Posterior vena cava (tissue), 2 donors: ENCODE measurements around the gene MBOAT1. TPM values are rescaled to one million over a fixed set of nuclear protein-coding genes. Genes with fewer than 3 reads are reported as not detected.
"Not testable (repeated sequence)": the region's sequence is repeated elsewhere in the genome, so short reads cannot be mapped to it uniquely, and the experiment has no call there.

Experiments used
- DNase-seq: peaks from one replicate; pipeline ENCODE4 v3.0.0-alpha.2; 2020; ENCODE audit warnings: low spot score
- intact Hi-C, 2 donors: fragments of 100-400 bp; cut with DNase I; formaldehyde crosslinking; loops; one replicate each; pipeline versions ENCODE4 v1.14.1 to v1.14.2; 2022 to 2023
- total RNA-seq, 2 donors: library from RNA; stranded (reverse); fragmentation: NEBNext Ultra II Directional; extraction: Animal tissue kit (Norgen Biotek cat#: 25700); gene quantifications; one replicate each; pipeline ENCODE4 v1.2.1, GENCODE V29; 2021
- donor health status: DM: yes; HTN: yes; CAD: no.
- donor health status: DM: yes; HTN: yes; CAD: no.

The MBOAT1 gene
- total RNA-seq, 2 donors from 2014 or later: 6.1 to 8.7 TPM

DNA sequence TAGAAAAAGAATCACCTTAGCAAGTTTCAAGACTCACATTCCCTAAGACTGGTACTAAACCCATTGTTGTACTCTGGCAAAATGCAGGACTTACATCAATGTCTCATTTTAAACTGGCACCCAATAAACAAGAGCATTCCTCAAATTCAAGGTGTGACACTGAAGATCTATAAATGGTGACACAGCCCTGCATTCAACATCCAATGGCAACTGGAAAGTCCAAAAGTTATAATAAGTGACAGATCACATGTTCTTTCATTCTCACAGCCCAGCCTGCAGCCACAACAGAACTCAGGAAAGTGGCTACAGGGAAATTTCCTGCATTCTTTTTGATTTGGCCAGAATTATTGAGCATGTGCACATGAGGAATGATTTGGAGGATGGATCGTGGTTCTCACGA, 57.5 kb downstream of the MBOAT1 start:
- intact Hi-C loops: no loop called here
- no peak for DNase-seq

DNA sequence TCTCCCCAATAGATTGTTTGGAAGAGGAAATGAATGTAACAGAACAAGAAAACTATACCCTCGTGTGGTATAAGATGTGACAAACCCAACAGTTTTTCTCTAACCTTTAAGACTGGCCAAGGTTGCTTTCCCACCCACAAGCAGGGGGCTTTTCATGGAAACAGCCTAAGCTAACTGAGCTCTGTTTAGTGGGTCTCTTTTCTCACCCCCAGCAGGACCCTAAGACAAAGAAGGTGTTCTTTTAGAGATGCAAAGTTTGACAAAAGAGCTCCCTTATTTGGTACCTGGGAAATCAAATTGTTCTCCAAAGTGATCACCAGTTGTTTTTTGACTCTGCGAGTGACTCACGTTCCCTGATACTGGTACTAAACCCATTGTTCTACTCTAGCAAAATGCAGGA, 59.1 kb downstream of the MBOAT1 start:
- intact Hi-C loops: no loop called here
- DNase-seq: no peak

DNA sequence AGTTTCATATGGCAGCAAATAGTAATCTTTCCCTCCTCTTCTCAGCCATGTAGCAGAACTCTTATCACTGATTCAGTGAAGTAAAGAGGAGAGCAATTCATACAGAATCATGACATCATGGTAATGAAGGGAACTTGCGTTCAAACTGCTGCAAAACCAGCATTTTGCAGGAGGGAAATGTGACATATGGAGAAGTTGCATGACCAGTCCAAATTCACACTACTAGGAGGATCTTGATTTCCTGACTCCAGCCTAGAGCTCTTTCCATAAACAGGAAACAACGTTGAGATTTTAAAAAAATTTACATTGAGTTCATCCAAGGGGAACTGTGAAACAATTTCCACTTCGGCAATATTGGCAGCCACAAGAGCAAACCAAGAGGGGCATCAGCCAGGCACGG, 63.8 kb downstream of the MBOAT1 start:
- no peak for DNase-seq
- intact Hi-C loops: loop anchor here in 1 of 2 donors (1.0 kb wide), 1 partner anchor 34 kb away; no protein-coding TSS in a partner anchor

DNA sequence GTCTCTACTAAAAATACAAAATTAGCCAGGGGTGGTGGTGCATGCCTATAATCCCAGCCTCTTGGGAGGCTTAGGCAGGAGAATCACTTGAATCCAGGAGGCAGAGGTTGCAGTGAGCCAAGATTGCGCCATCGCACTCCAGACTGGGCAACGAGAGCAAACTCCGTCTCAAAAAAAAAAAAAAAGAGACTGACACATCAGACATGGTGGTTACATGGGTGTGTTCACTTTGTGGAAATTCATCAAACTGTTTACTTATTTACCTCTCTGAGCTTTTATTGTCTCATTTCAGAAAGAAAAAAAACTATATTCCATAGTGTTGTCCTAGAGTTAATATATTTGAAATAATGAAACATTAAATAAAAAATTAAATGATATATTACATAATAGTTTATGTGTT, 64.8 kb downstream of the MBOAT1 start:
- intact Hi-C loops: no loop called here
- DNase-seq: no peak

DNA sequence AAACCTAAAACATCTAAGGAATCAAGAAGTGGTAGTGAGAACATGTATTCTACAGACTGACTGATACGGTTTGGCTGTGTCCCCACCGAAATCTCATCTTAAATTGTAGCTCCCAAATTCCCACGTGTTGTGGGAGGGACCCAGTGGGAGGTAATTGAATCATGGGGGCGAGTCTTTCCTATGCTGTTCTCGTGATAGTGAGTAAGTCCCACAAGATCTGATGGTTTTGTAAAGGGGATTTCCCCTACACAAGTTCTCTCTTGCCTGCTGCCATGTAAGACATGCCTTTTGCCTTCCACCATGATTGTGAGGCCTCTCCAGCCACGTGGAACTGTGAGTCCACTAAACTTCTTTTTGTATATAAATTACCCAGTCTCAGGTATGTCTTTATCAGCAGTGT, 65.4 kb downstream of the MBOAT1 start:
- intact Hi-C loops, DNase-seq: not testable (repeated sequence)

DNA sequence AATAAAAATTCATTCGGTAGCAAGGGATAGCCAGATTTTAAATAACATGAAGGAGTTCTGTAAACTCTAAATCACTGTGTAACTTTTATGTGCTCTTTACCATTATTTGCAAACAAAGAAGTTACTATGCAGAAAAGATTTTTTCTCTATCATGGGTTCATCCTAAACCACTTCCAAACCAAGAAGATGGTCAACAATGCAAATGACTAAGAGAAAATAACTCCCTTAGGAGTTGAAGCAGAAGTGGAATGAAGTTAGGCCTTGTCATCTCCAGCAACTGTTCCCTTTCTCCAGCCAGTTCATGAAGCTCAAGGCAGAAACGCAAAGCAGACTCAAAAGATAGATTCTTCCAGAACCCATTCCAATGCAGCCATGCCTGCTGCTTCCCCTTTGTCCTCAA, 66.0 kb downstream of the MBOAT1 start:
- DNase-seq: no peak
- intact Hi-C loops: no loop called here

DNA sequence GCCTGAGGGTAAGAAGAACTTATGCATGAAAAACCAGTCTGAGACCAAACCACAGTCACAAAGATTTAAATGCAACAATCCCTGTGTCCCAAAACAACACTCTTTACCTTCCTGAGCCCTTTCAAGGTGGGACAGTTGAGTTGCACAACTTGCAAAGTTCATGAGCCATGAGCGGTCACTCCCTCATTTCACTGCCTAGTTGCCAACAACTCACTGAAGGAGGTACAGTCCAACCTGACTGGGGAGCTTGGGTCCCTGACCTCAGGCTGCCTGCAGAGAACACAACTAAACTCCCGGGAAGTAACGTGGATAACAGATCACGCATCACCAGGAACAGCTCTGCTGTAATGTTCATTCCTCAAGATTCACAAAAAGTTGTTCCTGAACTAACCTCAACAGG, 69.4 kb downstream of the MBOAT1 start:
- intact Hi-C loops: no loop called here
- no peak for DNase-seq

DNA sequence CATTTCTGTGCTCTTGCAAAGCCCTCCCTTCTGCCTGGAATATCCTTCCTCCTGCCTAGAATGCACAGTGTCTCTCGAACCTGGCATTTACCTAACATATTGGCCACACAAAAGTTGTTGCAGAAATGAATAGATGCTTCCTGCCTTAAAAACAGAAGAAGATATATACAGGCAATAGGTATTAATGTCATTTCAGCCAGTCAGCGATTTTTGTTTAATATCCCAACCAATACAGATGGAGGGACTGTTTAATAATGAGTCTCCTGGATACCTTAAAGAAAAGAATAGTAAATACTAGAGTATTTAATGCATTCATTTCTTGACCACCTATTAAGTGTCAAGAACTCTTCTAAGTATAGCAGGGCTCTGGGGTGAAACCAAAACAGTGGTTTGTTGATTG, 70.3 kb downstream of the MBOAT1 start:
- intact Hi-C loops: no loop called here
- no peak for DNase-seq

DNA sequence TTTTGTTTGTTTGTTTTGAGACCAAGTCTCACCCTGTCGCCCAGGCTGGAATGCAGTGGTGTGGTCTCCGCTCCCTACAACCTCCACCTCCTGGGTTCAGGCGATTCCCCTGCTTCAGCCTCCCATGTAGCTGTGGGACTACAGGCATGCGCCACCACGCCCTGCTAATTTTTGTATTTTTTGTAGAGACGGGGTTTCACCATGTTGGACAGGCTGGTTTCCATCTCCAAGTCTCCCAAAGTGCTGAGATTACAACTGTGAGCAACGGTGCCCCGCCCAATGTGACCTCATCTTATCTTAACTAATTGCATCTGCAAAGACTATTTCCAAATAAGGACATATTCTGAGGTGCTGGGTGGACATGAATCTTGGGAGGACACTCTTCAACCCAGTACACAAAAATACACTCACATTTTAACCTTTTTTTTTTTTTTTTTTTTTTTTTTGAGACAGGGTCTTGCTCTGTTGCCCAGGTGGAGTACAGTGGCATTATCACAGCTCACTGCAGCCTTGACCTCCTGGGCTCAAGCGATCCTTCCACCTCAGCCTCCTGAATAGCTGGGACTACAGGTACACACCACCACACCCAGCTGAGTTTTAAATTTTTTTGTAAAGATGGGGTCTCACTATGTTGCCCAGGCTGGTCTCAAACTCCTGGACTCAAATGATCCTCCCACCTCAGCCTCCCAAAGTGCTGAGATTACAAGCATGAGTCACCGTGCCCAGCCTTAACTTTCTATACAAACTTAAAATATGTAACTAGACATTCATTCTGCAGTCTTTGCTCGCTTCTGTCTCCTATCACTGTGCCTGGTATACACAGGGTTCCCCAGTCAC, 72.9 kb downstream of the MBOAT1 start:
- intact Hi-C loops, DNase-seq: not testable (repeated sequence)

DNA sequence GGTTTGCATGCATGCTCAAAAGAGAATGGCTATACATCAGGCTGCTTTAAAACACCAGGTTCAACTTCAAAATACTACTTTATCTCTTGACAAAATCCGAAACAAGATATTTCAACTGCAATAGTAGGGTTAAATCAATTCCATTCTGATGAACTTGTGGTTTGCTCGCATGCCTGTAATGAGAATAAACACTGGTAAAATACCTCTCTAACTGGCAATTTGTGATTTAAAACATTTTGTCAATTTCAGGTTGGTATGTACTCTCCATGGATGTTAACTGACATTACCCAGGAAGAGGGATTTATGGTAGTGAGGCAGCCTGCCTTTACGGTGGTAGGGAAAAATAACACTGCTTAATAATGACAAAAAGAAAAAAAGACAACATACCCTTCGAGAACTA, 74.4 kb downstream of the MBOAT1 start:
- intact Hi-C loops: no loop called here
- no peak for DNase-seq

DNA sequence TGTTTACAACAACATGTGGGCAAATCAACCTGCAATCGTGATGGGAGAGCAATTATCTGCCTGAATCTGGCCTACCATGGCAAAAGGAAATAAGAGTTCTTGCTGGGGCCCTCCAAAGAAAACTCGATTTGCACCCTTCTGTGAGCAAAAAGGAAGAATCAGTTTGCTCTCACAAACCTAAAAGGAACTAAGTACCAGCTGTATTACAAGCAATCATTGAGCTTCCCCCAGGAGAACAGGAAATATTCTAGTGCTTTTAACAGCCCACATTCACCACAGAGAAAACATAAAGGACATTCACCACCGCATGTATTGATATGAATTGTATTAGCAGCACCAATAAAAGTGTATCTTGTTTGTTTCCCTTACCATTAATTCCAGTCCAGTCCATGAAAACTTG, 75.0 kb downstream of the MBOAT1 start:
- intact Hi-C loops: no loop called here
- no peak for DNase-seq

DNA sequence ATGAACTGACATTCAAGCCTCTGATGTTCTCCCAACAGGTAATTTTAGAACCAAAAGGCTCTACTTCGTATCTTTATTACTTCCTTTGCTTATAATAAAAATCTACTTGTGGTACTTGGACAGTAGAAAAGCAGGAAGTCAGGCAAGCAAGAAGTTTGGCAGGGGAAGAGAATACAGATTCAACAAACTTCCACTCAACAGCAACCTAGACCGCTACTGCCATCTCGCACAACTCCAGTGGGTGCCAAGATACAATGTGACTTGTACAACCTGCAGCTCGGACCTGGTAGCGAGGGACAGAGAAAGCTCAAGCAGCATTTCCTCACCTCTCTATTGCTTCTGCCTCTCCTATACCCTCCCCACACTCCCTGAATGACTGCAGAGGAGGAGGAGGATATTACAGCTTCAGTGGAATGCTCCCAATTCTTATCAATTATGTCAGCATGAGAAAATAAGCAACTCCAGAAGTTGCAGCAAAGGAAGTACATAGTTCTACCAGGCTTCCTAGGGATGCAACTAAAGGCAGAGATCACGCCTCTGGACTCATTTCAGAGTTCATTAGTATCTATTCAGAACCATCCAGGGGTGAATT, 76.5 kb downstream of the MBOAT1 start:
- no peak for DNase-seq
- intact Hi-C loops: no loop called here

DNA sequence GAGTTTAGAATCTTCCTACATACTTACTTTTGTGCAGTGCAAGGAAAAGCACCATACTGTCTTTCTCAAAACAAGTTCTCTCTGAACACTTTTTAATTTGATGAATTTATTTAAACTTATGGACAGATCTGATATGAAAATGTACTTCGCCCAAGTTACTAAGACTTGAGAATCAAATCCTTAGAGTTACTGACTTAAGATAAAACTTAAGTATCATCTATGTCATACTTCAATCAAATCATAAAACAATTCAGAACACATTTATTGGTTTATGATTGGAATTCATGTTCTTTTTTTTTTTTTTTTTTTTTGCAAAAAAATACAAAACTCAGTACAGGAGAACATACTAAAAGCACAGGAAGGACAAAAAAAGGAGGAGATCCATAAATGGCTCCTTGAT, 77.7 kb downstream of the MBOAT1 start:
- intact Hi-C loops: no loop called here
- DNase-seq: no peak

DNA sequence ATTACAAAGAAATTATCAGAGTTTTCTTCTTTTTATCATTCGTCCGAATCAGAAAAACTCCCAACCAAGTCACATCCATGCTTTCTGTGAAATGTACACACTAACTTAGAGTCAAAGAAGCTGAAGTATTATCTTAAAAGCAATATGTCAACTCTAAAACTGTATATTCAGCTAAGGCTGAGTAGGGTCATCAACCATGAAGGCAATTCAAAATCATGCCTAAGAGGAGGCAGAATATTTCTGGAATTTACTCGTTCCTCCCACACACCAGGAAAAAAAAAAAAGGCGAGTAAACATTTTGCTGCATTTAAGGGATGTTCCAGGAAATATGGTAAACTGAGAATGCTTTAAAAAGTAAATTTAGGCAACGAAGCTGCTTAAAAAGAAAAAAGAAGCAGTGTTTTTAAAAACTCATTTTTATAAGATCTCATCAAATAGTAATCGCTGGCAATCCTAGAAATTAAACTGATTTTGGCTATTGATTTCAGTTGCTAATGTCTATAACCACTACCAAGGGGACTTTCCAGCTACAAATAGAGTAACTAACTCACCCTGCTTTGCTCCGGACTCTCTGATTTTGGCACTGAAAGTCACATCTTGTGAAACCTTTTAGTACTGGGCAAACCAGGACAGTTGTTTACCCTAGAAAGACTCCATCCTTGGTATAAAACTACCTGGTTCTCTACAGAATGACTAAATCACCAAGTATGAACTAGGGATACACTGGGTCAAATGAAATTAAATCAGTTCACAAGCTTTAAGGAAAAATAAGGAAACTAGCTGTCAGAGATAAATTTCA, 82.8 kb downstream of the MBOAT1 start:
- intact Hi-C loops: loop anchor here (5.0 kb wide), 1 partner anchor 83 kb away; the partner anchor contains the start of gene MBOAT1 (in 2 of the 2)
- DNase-seq: no peak

DNA sequence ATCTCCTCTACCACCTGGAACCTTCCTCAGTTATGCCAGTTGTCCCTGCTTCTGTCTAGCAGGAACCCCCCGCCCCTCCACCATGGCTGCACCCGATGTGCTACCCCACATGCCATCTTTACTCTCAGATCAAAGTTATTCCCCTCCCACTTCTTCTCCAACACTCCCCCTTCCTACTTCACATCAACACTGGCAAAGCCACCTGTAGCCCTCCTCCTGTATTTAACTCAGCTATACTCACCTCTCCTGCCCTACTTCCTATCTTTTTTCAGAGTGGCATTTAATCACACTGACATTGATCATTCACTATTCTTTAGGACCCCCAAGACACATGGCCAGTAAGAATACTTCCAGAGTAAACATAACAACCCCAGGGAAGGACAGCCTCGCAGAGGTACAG, 84.3 kb downstream of the MBOAT1 start:
- DNase-seq: no peak
- intact Hi-C loops: loop anchor here (5.0 kb wide), 1 partner anchor 84 kb away; the partner anchor contains the start of gene MBOAT1 (in 2 of the 2)

DNA sequence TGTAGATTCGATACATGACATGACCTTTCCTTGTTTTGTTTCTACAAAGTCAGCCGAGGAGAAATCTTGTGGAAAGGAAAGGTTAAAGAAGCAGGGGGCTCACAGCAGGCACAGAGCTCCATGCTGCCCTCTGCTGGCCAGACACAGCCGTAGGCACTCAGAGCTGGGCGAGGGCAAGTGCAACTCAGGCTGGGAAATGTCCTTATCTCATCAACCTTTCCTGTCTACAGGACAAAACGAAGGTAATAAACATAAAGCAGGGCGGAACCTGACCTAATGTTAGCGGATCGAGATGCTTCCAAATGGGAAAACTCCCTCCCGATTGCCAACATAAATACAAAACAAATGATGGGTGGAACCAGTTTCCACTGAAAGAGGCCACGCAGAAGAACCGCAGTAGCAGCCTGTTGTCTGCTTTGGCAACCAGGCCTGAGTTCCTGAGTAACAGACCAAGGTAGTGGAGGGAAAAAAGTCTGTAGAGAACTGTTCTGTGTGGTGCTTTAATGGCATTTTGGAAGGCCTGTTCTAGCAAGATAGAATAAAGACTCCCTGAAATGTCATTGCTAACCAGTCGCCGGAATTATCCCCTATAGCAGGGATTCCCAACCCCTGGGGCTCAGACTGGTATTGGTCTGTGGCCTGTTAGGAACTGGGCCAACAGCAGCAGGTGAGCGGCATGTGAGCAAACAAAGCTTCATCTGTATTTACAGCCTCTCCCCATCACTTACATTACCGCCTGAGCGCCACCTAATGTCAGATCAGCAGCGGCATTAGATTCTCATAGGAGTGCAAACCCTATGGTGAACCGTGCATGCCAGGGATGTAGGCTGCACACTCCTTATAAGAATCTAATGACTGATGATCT, 85.2 kb downstream of the MBOAT1 start:
- peak; percentile 88 for DNase-seq
- intact Hi-C loops: loop anchor here (5.0 kb wide), 1 partner anchor 85 kb away; the partner anchor contains the start of gene MBOAT1 (in 2 of the 2)

DNA sequence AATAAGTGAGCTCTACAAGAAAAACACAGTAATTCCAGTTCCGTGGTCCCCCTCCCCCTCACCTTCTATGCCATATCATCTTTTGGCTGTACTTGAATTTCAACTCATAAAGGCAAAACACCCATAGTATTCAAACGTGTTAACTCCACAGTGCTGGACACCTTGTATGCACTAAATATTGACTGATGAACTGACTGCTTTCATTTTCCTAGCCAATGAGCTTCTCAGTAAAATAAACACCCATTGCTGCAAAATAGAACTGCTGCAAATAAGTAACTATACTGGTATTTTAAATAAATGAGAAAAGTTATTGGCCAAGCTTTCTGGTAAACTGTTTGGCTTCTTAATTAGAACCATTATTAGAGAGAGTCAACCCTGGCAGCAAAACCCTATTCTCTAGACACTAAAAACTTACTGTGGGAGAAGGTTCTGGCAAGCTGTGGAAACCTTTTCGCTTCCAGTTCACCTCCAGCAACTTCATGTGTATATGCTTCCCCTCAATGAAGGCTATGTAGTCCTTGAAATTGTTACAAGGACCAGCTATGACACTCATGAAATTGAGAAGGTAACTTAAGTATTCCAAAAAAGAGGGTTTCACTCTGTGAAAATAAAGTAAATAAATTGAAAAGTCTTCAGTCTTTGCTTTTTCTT, 86.0 kb downstream of the MBOAT1 start:
- no peak for DNase-seq
- intact Hi-C loops: loop anchor here (5.0 kb wide), 1 partner anchor 86 kb away; the partner anchor contains the start of gene MBOAT1 (in 2 of the 2)

DNA sequence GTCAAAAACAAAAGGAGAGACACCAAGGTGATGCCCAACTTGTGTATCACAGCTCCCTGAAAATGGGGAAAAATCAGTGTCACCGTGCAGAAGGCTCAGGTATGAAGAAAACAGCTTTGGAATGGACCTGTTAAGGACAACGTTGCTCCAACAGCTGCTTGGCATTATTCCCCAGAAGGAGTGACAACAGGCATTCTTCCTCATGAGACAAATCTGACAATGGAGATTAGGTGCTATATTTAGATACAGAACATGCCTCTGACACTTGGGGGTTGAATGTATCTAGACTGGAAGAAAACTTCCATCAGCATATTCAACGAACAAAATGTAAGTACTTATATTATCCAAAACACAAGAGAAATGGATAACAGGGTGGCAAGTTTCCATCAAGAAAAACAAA, 87.7 kb downstream of the MBOAT1 start:
- intact Hi-C loops: no loop called here

DNA sequence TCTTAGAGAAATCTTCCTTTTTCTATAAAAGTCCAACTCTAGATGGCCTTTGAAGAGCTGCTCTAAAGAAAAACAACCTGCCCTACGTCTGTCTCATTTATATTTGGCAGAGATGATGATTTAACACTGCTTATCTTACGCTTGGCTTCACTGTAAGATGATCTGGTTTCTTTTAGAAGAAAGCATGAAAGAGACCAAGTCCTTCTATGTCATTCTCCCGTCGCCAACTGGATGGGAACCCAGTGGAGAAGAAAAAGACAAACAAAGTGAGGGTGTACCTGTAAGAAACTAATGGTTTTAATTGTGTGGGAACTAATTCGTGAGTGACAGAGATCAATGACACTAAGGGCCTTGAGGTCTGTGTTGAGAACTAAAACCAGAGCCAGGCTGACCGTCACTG, 92.8 kb downstream of the MBOAT1 start:
- no peak for DNase-seq
- intact Hi-C loops: no loop called here

More for the DNA sequence above, 87.7 kb downstream of the MBOAT1 start:
- no peak for DNase-seq
